Panc1 (cell line): ENCODE data around the gene CPNE4. TPM values are rescaled to one million over a fixed set of nuclear protein-coding genes. Genes with fewer than 3 reads are reported as not detected.

Experiments used
- ATAC-seq: fragments of 200-7000 bp; cut with Tn5 transposase; 2 replicates; pipeline ENCODE4 v1.9.1; 2020; ENCODE audit warnings: mild to moderate bottlenecking, moderate library complexity
- BruUV-seq: library from RNA; stranded (reverse); fragments of 400-500 nt; replicated peaks from 2 replicates; lab custom pipeline; 2021; lab: Mats Ljungman, UMichigan
- CTCF ChIA-PET: fragments of 300-600 bp; sonication (Branson Sonifier 250); formaldehyde crosslinking; loops from one replicate; lab custom pipeline; 2022; ENCODE audit warnings: antibody characterized with exemption; lab: Charles Lee
- POLR2A ChIA-PET: fragments of 300-600 bp; sonication (Branson Sonifier 250); formaldehyde crosslinking; loops from one replicate; lab custom pipeline; 2022; ENCODE audit warnings: antibody characterized with exemption; lab: Charles Lee
- DNase-seq: peaks from one replicate; pipeline ENCODE4 v3.0.0-alpha.2; 2010; ENCODE audit warnings: low read depth, low spot score
- H3K27ac ChIP-seq: 2 replicates; pipeline ENCODE4 v1.5.1; 2011; ENCODE audit warnings: mild to moderate bottlenecking, low read length, inconsistent platforms
- H3K27me3 ChIP-seq: fragments of 200-500 bp; sonication (Bioruptor generic); 2 replicates; pipeline ENCODE4 v1.6.0; 2014; ENCODE audit warnings: low read length, inconsistent platforms; ENCODE audit not compliant: control insufficient read depth, insufficient read depth
- H3K36me3 ChIP-seq: fragments of 200-500 bp; sonication (Bioruptor generic); 2 replicates; pipeline ENCODE4 v1.5.1; 2014; ENCODE audit warnings: inconsistent platforms, mild to moderate bottlenecking, low read length, moderate library complexity; ENCODE audit not compliant: control insufficient read depth, insufficient read depth
- H3K4me1 ChIP-seq: 2 replicates; pipeline ENCODE4 v1.5.1; 2011; ENCODE audit warnings: inconsistent platforms, mild to moderate bottlenecking, low read length, moderate library complexity; ENCODE audit not compliant: control insufficient read depth, insufficient read depth
- H3K4me3 ChIP-seq, 2 experiments: 2 replicates each; pipeline ENCODE4 v1.5.1; 2011 to 2012; ENCODE audit warnings: low read depth in 2 of 2, low read length in 2 of 2, mild to moderate bottlenecking in 2 of 2, inconsistent platforms in 1 of 2, moderate library complexity in 1 of 2
- H3K9me3 ChIP-seq: fragments of 200-500 bp; sonication (Bioruptor generic); 2 replicates; pipeline ENCODE4 v1.5.1; 2014; ENCODE audit warnings: low read depth, mild to moderate bottlenecking, inconsistent platforms, low read length, moderate library complexity; ENCODE audit not compliant: control insufficient read depth, insufficient read depth
- POLR2AphosphoS5 ChIP-seq: IDR thresholded peaks from 2 replicates; pipeline ENCODE4 v1.6.1; 2012; ENCODE audit warnings: mild to moderate bottlenecking, low read depth, low read length, moderate library complexity
- SIN3A ChIP-seq: IDR thresholded peaks from 2 replicates; pipeline ENCODE4 v1.6.1; 2012; ENCODE audit warnings: low read depth, mild to moderate bottlenecking, low read length, moderate library complexity, borderline replicate concordance; ENCODE audit not compliant: insufficient read depth
- TCF7L2 ChIP-seq: IDR thresholded peaks from 2 replicates; pipeline ENCODE4 v1.6.1; 2011; ENCODE audit warnings: mild to moderate bottlenecking, low read depth, low read length, inconsistent platforms
- in situ Hi-C: cut with HindIII; loops from 2 replicates; pipeline ENCODE4 v1.10.0; 2016; ENCODE audit warnings: low sequenced_read_pairs, low pct_unique_long_range_greater_than_20kb
- intact Hi-C: fragments of 100-400 bp; cut with micrococcal nuclease; formaldehyde crosslinking; loops from one replicate; pipeline ENCODE4 v1.10.0; 2022; ENCODE audit not compliant: unreplicated experiment
- total RNA-seq: library from RNA; stranded (reverse); gene quantifications from one replicate; pipeline ENCODE4 v1.2.1, GENCODE V29; 2021; ENCODE audit not compliant: unreplicated experiment
- TF ChIP-seq, protein P1 (sequence below), 2 experiments: IDR thresholded peaks; 2 replicates each; pipeline ENCODE4 v1.6.1; 2011 to 2012; ENCODE audit warnings: low read depth in 2 of 2, control low read depth in 1 of 2, low read length in 1 of 2, mild to moderate bottlenecking in 1 of 2, moderate library complexity in 1 of 2; ENCODE audit not compliant: insufficient read depth in 1 of 2
- TF ChIP-seq, protein P2 (sequence below): fragments of 450-650 bp; IDR thresholded peaks from 2 replicates; pipeline ENCODE4 v1.5.1; 2017; ENCODE audit warnings: mild to moderate bottlenecking

Gene CPNE4
- total RNA-seq, 1 experiment from 2014 or later, result not detected

DNA sequence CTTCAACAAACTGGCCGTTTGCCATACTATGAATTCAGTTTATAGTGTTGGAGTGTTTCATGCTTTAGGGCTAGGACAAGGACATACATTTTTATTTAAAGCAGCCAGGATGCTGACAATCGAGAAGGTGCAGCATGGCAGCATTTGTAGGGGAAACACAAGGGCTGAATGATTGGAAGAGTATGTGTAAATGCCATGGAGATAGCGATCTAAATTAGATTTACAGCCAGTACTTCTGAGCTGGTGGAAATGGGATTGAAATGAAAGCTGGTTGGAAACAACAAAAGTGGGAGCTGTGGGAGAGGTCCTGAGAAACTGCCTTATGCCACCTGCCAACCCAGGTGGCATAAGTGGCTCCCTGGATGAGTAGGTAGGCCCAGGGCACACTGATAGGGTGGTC lies 322.2 kb downstream of the CPNE4 start:
- ChIA-PET CTCF (no interaction called here), POLR2A (no interaction called here)
- DNase-seq (no peak), ATAC-seq (no peak)
- no peaks in the 10 kb centered on the region for H3K4me1 ChIP-seq
- no peaks in the 10 kb centered on the region for H3K9me3 ChIP-seq
- no peak overlapping the region for H3K4me3 ChIP-seq
- no peaks in the 10 kb centered on the region for H3K36me3 ChIP-seq
- in situ Hi-C loops (no loop called here), intact Hi-C loops (no loop called here)
- 0 out of 2 replicates have a peak, but pooled peaks cover 2% of the 10 kb centered on the region for H3K27me3 ChIP-seq
- BruUV-seq, result no TSS peak
- TF ChIP-seq, protein P1, sequence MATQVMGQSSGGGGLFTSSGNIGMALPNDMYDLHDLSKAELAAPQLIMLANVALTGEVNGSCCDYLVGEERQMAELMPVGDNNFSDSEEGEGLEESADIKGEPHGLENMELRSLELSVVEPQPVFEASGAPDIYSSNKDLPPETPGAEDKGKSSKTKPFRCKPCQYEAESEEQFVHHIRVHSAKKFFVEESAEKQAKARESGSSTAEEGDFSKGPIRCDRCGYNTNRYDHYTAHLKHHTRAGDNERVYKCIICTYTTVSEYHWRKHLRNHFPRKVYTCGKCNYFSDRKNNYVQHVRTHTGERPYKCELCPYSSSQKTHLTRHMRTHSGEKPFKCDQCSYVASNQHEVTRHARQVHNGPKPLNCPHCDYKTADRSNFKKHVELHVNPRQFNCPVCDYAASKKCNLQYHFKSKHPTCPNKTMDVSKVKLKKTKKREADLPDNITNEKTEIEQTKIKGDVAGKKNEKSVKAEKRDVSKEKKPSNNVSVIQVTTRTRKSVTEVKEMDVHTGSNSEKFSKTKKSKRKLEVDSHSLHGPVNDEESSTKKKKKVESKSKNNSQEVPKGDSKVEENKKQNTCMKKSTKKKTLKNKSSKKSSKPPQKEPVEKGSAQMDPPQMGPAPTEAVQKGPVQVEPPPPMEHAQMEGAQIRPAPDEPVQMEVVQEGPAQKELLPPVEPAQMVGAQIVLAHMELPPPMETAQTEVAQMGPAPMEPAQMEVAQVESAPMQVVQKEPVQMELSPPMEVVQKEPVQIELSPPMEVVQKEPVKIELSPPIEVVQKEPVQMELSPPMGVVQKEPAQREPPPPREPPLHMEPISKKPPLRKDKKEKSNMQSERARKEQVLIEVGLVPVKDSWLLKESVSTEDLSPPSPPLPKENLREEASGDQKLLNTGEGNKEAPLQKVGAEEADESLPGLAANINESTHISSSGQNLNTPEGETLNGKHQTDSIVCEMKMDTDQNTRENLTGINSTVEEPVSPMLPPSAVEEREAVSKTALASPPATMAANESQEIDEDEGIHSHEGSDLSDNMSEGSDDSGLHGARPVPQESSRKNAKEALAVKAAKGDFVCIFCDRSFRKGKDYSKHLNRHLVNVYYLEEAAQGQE (IDR thresholded peaks at IDR 0.05; ENCODE audit: insufficient read depth in 1 of 2, low read depth in 2 of 2, low read length in 1 of 2), result no peak
- no peak for TF ChIP-seq POLR2AphosphoS5
- TF ChIP-seq TCF7L2, result no peak
- no peak for TF ChIP-seq SIN3A
- TF ChIP-seq, protein P2, sequence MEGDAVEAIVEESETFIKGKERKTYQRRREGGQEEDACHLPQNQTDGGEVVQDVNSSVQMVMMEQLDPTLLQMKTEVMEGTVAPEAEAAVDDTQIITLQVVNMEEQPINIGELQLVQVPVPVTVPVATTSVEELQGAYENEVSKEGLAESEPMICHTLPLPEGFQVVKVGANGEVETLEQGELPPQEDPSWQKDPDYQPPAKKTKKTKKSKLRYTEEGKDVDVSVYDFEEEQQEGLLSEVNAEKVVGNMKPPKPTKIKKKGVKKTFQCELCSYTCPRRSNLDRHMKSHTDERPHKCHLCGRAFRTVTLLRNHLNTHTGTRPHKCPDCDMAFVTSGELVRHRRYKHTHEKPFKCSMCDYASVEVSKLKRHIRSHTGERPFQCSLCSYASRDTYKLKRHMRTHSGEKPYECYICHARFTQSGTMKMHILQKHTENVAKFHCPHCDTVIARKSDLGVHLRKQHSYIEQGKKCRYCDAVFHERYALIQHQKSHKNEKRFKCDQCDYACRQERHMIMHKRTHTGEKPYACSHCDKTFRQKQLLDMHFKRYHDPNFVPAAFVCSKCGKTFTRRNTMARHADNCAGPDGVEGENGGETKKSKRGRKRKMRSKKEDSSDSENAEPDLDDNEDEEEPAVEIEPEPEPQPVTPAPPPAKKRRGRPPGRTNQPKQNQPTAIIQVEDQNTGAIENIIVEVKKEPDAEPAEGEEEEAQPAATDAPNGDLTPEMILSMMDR, result no peak
- no peak overlapping the region for H3K27ac ChIP-seq

DNA sequence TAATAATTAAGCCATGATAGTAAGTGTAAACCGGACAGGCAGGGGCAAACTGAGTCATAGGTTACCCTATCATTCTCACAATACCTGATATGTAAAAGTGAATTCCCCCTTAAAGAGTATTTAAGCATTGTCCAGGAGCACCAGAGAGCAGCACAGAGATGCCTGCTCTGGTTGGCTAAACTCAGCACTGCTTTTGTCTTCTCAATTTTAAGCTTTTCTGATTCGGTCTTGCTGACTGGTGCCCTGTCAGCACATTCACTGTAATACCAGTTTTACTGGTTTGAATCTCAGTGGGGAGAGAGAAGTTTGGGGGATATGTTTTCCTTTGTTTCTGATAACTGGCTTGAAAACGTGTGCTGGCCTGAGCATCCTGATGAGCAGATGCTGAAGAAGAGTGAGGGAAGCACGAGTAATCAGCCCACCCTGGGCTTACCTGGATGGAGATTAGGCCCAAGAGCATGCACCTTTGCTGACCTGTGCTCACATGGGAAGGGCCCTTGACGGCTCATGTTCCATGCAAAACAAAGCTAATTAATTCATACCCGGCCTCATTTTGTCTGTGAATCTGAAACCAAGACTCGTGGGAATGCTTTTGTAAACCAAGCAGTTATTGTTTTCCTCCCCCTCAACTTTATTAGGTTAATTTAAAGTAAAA lies 323.6 kb downstream of the CPNE4 start:
- Histone ChIP-seq H3K36me3 (no peaks in the 10 kb centered on the region), H3K27me3 (0 out of 2 replicates have a peak, but pooled peaks cover 2% of the 10 kb centered on the region), H3K27ac (no peak overlapping the region), H3K4me1 (no peaks in the 10 kb centered on the region), H3K9me3 (no peaks in the 10 kb centered on the region), H3K4me3 (no peak overlapping the region)
- POLR2A ChIA-PET, result no interaction called here
- CTCF ChIA-PET, result no interaction called here
- intact Hi-C loops, result no loop called here
- TF ChIP-seq POLR2AphosphoS5, result no peak
- ATAC-seq, result no peak
- BruUV-seq, result no TSS peak
- in situ Hi-C loops, result no loop called here
- no peak for DNase-seq

DNA sequence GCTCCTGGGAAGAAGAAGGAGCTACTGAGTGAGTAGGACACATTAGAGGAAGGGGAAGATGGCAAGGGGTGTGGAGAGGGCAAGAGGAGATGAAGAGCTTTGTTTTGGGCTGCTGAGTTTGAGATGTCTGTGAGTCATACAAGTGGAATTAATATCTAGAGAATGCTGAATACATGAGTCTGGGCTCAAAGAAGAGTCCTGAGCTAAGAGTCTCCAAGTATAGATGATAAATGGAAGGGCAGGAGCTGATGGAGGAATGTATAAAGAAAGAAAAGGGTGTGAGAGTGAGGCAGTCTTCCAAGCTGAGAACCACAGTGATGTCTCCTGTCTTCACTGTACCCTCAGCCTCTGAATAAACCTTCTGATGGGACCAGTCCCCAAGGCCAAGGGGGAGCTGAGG lies 326.6 kb downstream of the CPNE4 start:
- H3K27ac ChIP-seq, result no peak overlapping the region
- H3K27me3 ChIP-seq, result 0 out of 2 replicates have a peak, but pooled peaks cover 2% of the 10 kb centered on the region
- no peaks in the 10 kb centered on the region for H3K4me1 ChIP-seq
- H3K4me3 ChIP-seq, result no peak overlapping the region
- H3K36me3 ChIP-seq, result no peaks in the 10 kb centered on the region
- DNase-seq (no peak), ATAC-seq (no peak)
- no peaks in the 10 kb centered on the region for H3K9me3 ChIP-seq
- ChIA-PET CTCF (no interaction called here), POLR2A (no interaction called here)
- intact Hi-C loops (no loop called here), in situ Hi-C loops (no loop called here)
- TF ChIP-seq SIN3A (no peak), POLR2AphosphoS5 (no peak), TCF7L2 (no peak)
- TF ChIP-seq, protein P1 (IDR thresholded peaks at IDR 0.05; ENCODE audit: insufficient read depth in 1 of 2, low read depth in 2 of 2, low read length in 1 of 2), result no peak
- TF ChIP-seq, protein P2, result no peak
- no TSS peak for BruUV-seq
